GM21717 (cell line): Measurements from ENCODE around the gene HCFC1.

Experiments
- ATAC-seq: cut with Tn5 transposase; IDR thresholded peaks from one replicate; pipeline ENCODE4 v1.9.1; 2021; ENCODE audit warnings: mild to moderate bottlenecking, moderate library complexity; ENCODE audit not compliant: unreplicated experiment

HCFC1 gene

GRCh38 chrX:153941336-153942252, 30.0 kb downstream of the HCFC1 start:
- no peak for ATAC-seq

- ATAC-seq = no peak
Measured at GRCh38 chrX:153939573-153939972, 32.0 kb downstream of the HCFC1 start.

- no peak for ATAC-seq
Measured at GRCh38 chrX:153938226-153938786, 33.3 kb downstream of the HCFC1 start.

GRCh38 chrX:153937056-153937455, 34.6 kb downstream of the HCFC1 start:
- ATAC-seq = no peak

- ATAC-seq = peak; percentile 3
Measured at GRCh38 chrX:153935326-153935851, 36.2 kb downstream of the HCFC1 start.

- ATAC-seq = peak; percentile 81
Measured at GRCh38 chrX:153934762-153935325, 36.8 kb downstream of the HCFC1 start, which contains the start of gene NAA10. TSS of gene NAA10 (minus strand) at chrX:153935037. CDS start at chrX:153934904, 133 bp downstream.

- ATAC-seq = peak; percentile 3
Measured at GRCh38 chrX:153934148-153934761, 37.4 kb downstream of the HCFC1 start.

- no peak for ATAC-seq
Measured at GRCh38 chrX:153933748-153934147, 37.9 kb downstream of the HCFC1 start.

- no peak for ATAC-seq
Measured at GRCh38 chrX:153932220-153932915, 39.2 kb downstream of the HCFC1 start.

- no peak for ATAC-seq
Measured at GRCh38 chrX:153931748-153932147, 39.9 kb downstream of the HCFC1 start.

- no peak for ATAC-seq
Measured at GRCh38 chrX:153931151-153931550, 40.5 kb downstream of the HCFC1 start.

- ATAC-seq = no peak
Measured at GRCh38 chrX:153930011-153930910, 41.4 kb downstream of the HCFC1 start.

- no peak for ATAC-seq
Measured at GRCh38 chrX:153929576-153929975, 42.0 kb downstream of the HCFC1 start.

- ATAC-seq = no peak
Measured at GRCh38 chrX:153928846-153929245, 42.8 kb downstream of the HCFC1 start.

GRCh38 chrX:153927922-153928760, 43.5 kb downstream of the HCFC1 start:
- peak; percentile 85 for ATAC-seq

- peak; percentile 1 for ATAC-seq
Measured at GRCh38 chrX:153927672-153927921, 44.0 kb downstream of the HCFC1 start.

GRCh38 chrX:153926858-153927671, 44.6 kb downstream of the HCFC1 start:
- peak; percentile 33 for ATAC-seq

- ATAC-seq = no peak
Measured at GRCh38 chrX:153926552-153926857, 45.1 kb downstream of the HCFC1 start.
